DMS 273 (cell line): ENCODE results near the gene YIPF6.
"Not testable (repeated sequence)": the region's sequence is repeated elsewhere in the genome, so short reads cannot be mapped to it uniquely, and the experiment has no call there.

ENCODE experiments used
- DNase-seq: peaks from one replicate; lab custom pipeline; 2025; ENCODE audit not compliant: unreplicated experiment; lab: John Stamatoyannopoulos, UW

The YIPF6 gene

GRCh38 chrX:68503836-68504636 is 5.2 kb downstream of the YIPF6 start:
- no peak for DNase-seq

GRCh38 chrX:68506649-68507048 is 7.8 kb downstream of the YIPF6 start:
- no peak for DNase-seq

DNA sequence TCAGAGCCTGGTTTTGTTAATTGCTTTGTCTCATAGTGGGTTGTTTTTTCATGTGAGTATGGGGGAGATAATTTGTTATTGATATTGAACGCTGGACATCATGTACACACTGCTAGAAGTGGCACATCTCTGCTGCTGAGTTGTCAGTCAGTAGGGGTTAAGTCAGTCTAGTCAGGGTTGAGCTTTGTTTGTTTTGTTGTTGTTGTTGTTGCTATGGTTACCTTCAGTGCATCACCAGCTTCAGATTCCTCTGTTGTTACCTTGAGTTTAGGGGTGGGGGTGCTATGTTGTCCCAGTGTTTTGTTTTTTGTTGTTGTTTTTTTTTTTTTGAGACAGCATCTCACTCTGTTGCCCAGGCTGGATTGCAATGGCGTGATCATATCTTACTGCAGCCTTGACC is 9.9 kb downstream of the YIPF6 start:
- no peak for DNase-seq

DNA sequence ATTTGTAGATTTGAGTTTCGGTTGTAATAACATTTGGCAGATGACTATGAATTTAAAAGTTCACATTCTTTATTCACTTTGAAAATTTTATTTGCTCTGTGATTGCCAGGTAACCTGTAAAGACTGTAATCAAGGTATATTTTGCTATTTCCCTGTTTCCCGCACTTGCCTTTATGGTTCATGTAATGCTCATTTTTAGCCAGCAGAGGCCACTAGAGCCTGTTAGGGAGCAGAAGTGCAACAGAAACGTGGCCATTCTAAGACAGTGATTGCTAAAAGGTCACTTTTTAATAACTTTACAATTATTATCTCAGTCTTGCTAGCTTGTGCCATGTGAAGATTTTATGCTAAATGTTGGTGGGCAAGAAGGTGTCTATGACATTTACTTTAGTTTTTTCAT is 12.4 kb downstream of the YIPF6 start:
- DNase-seq, result peak; percentile 84

GRCh38 chrX:68524680-68525079 is 25.8 kb downstream of the YIPF6 start:
- not testable (repeated sequence) for DNase-seq

GRCh38 chrX:68532831-68533533 is 34.1 kb downstream of the YIPF6 start:
- no peak for DNase-seq

GRCh38 chrX:68533656-68534055 is 34.8 kb downstream of the YIPF6 start:
- no peak for DNase-seq

DNA sequence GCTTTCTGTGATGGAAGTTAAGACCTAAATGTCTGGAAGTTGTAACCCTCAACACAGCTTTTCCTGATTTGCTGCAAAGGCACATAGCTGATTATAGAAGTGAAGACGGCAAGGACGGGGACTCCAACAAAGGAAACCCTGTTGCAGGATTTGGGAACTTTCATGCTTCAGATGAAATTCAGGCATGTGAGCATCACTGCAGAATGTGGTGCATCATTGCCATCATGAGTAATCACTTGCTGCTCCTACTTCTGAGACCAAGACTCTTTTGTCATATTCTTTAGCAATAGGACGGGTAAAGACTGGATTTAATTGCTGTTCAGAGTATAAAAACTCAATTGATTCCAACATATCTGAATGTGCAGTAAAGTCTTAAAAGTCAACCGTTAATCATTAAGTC is 35.8 kb downstream of the YIPF6 start:
- no peak for DNase-seq

DNA sequence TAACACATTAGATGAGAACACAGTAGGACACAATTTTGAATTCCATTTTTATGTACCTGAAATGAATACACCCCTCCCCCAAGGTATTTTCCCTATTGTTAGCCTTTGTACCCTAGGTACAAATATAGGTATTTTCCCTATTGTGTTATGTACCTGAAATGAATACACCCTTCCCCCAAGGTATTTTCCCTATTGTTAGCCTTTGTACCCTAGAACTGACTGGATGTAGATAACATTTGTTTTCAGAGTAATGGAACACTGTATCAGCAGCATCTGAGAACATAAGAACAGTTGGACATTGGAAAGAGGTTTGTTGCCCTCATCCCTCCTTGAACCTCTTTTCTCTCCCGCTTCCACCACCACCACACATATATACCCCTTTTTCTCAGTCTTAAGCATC is 37.6 kb downstream of the YIPF6 start:
- DNase-seq, result no peak

DNA sequence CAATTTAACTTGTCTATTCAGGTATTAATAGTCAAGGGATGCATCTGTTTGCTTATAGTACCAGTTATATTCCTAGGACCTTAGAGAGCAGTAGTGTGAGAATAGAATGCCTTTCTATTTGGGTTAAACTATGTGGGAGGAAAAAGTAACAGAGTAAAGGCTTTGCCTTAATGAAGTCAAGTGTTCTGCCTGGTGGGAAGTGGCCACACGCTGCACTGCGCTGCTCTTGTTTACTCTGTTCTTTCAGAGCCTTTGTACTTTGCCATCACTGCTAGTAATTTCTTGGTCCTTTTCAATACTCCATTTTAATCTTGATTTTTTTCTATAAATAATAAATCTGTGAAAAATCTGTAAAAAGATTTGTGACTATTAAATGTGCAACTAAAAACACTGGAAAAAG is 38.0 kb downstream of the YIPF6 start:
- DNase-seq, result no peak

- DNase-seq, result no peak
These were observed 51.3 kb downstream of the YIPF6 start for GRCh38 chrX:68550193-68550592.

DNA sequence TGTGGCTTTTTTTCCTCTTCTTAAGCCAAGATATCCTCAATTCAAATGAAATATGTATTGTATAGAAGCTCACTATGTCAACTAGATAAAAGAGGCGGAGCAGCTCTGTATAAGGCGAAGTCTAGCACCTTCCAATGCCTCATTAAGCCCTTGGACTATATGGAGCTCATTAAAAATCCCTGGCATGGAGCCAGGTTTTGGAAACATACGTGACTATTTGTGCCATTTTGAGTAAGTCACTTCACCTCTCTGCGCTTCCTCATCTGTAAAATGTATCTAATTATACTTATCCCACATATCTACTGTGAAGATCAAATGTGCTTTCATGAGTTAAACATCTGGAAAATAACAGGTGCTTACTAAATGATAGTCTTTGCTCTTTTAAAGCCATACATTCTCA is 57.2 kb downstream of the YIPF6 start:
- no peak for DNase-seq

DNA sequence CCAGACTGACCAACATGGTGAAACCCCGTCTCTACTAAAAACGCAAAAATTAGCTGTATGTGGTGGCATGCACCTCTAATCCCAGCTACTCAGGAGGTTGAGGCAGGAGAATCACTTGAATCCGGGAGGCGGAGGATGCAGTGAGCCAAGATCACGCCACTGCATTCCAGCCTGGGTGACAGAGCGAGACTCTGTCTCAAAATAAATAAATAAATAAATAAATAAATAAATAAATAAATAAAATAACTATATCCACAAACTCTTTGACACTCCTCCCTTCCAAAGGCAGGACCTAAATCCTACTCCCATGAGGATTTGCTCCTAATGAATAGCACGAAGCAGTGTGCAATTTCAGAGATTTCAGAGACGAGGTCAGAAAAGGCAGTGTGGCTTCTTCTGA is 58.3 kb downstream of the YIPF6 start:
- not testable (repeated sequence) for DNase-seq

GRCh38 chrX:68559905-68560304 is 61.1 kb downstream of the YIPF6 start:
- DNase-seq, result not testable (repeated sequence)

DNA sequence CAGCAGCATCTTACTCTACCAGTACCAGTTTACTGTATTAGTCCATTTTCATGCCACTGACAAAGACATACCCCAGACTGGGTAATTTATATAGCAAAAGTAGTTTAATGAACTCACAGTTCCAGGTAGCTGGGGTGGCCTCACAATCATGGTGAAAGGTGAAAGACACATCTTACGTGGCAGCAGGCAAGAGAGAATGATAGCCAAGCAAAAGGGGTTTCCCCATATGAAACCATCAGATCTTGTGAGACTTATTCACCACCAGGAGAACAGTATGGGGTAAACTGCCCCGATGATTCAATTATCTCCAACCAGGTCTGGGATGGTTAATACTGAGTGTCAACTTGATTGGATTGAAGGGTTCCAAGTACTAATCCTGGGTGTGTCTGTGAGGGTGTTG is 69.3 kb downstream of the YIPF6 start:
- no peak for DNase-seq

DNA sequence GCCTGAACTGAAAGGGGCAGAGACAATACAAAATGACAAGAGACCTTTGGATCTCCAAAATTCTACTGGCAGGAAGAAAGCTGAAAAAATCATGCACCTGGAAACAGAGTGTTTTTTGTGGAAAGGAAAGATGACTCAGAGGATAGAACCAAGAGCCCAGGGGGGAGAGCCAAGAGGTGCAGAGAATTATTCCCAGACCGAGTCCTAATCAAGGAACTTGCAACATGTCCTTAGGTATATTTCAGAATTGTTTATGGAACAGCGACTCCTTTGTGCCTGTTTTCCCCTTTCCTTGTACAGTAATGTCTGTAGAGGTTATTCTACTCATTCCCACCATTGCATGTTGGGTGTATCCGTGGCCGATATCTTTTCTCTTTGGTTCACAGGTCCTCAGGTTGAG is 71.7 kb downstream of the YIPF6 start:
- no peak for DNase-seq

DNA sequence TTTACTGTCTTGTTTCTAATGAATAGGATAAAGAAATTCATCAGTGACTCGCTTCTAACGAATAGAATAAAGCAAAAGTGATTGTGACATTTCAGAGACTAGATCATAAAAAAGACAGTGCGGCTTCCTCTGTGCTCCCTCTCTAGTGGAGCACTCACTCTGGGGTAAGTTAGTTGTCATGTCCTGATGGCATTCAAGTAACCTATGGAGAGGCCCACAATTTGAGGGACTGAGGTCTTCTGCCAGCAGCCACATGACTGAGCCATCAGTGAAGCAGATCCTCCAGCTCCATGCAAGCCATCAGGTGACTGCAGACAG is 72.4 kb downstream of the YIPF6 start:
- DNase-seq, result no peak

GRCh38 chrX:68571610-68572311 is 72.9 kb downstream of the YIPF6 start:
- DNase-seq, result no peak

GRCh38 chrX:68574240-68574639 is 75.4 kb downstream of the YIPF6 start:
- DNase-seq, result no peak

- DNase-seq, result no peak
These were observed 81.0 kb downstream of the YIPF6 start for GRCh38 chrX:68579810-68580209.

GRCh38 chrX:68584221-68584620 is 85.4 kb downstream of the YIPF6 start:
- DNase-seq, result no peak
